Esophagus squamous epithelium (tissue), 5 donors: ENCODE data around the gene TSC22D1. TPM values are rescaled to one million over a fixed set of nuclear protein-coding genes. Genes with fewer than 3 reads are reported as not detected.

Experiments
- DNase-seq: peaks from one replicate; lab custom pipeline; 2025; lab: John Stamatoyannopoulos, UW
- H3K27ac ChIP-seq, 4 donors: fragments of 200-600 bp; sonication (generic); one replicate each; pipeline ENCODE4 v1.5.1; 2016 to 2019; ENCODE audit warnings: mild to moderate bottlenecking in 1 of 4
- H3K27me3 ChIP-seq, 4 donors: fragments of 200-600 bp; sonication (generic); 1 replicate in 3 of 4; 2 replicates in 1 of 4; pipeline versions ENCODE4 v1.5.1 to v1.6.0; 2017 to 2021; ENCODE audit warnings: antibody characterized with exemption in 1 of 4
- H3K36me3 ChIP-seq, 3 donors: fragments of 200-600 bp; sonication (generic); one replicate each; pipeline ENCODE4 v1.5.1; 2016 to 2019
- H3K4me1 ChIP-seq, 3 donors: fragments of 200-600 bp; sonication (generic); one replicate each; pipeline ENCODE4 v1.5.1; 2017 to 2019
- H3K4me3 ChIP-seq, 4 donors: fragments of 200-600 bp; sonication (generic); 1 replicate in 3 of 4; 2 replicates in 1 of 4; pipeline ENCODE4 v1.5.1; 2016 to 2019; ENCODE audit warnings: mild to moderate bottlenecking in 2 of 4, moderate library complexity in 1 of 4
- H3K9me3 ChIP-seq, 3 donors: fragments of 200-600 bp; sonication (generic); one replicate each; pipeline ENCODE4 v1.5.1; 2016 to 2019
- POLR2A ChIP-seq, 4 donors: fragments of 450-650 bp; IDR thresholded peaks; one replicate each; pipeline ENCODE4 v1.6.1; 2017; ENCODE audit warnings: antibody characterized with exemption in 4 of 4, mild to moderate bottlenecking in 4 of 4, moderate library complexity in 3 of 4
- WGBS, 2 donors: methylation state at CpG; one replicate each; pipeline ENCODE4 v1.1.5; 2018; 5-methylcytosine and 5-hydroxymethylcytosine counted together
- intact Hi-C: fragments of 100-400 bp; cut with DNase I; formaldehyde crosslinking; loops from one replicate; pipeline ENCODE4 v1.15.0; 2022
- total RNA-seq, 4 donors: library from RNA; depleted of rRNA; stranded (reverse); fragments of >200 nt; gene quantifications; one replicate each; pipeline ENCODE4 v1.1.0, GENCODE V29; 2016
- TF ChIP-seq, protein P1 (sequence below), 6 experiments: fragments of 450-650 bp in 4 of 6; fragments of 200-600 bp in 2 of 6; sonication (generic) in 2 of 6; IDR thresholded peaks; one replicate each; pipeline ENCODE4 v1.5.1; 2016 to 2019; ENCODE audit warnings: antibody characterized with exemption in 6 of 6, mild to moderate bottlenecking in 4 of 6, moderate library complexity in 4 of 6
- donor health status: DM: yes; HTN: yes; CAD: no.

TSC22D1 gene
- total RNA-seq, 4 donors from 2014 or later: 18.8 to 103 (median 35.1) TPM

- 40 to 61% methylated on average over 9 to 10 of the region's 11 CpGs for WGBS, 2 donors
- H3K27me3 ChIP-seq: peaks cover 0 to 6% (median 0%) of the 10 kb centered on the region in 4 donors
- H3K4me1 ChIP-seq: peaks cover 0 to 28% (median 7%) of the 10 kb centered on the region in 3 donors
- no peak for DNase-seq
- no peaks in the 10 kb centered on the region for H3K36me3 ChIP-seq
- TF ChIP-seq, protein P1, sequence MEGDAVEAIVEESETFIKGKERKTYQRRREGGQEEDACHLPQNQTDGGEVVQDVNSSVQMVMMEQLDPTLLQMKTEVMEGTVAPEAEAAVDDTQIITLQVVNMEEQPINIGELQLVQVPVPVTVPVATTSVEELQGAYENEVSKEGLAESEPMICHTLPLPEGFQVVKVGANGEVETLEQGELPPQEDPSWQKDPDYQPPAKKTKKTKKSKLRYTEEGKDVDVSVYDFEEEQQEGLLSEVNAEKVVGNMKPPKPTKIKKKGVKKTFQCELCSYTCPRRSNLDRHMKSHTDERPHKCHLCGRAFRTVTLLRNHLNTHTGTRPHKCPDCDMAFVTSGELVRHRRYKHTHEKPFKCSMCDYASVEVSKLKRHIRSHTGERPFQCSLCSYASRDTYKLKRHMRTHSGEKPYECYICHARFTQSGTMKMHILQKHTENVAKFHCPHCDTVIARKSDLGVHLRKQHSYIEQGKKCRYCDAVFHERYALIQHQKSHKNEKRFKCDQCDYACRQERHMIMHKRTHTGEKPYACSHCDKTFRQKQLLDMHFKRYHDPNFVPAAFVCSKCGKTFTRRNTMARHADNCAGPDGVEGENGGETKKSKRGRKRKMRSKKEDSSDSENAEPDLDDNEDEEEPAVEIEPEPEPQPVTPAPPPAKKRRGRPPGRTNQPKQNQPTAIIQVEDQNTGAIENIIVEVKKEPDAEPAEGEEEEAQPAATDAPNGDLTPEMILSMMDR (IDR thresholded peaks at IDR 0.05): no peak
- TF ChIP-seq POLR2A (IDR thresholded peaks at IDR 0.05): no peak
- no peak overlapping the region for H3K27ac ChIP-seq
- intact Hi-C loops: no loop called here
- no peaks in the 10 kb centered on the region for H3K9me3 ChIP-seq
- peak overlapping the region in 1 of 4 donors; percentile 12 for H3K4me3 ChIP-seq
Measured at GRCh38 chr13:44403461-44404056, 172.6 kb downstream of the TSC22D1 start.

- peak overlapping the region in 1 of 4 donors; percentile 12 for H3K4me3 ChIP-seq
- intact Hi-C loops: no loop called here
- H3K27ac ChIP-seq: no peak overlapping the region
Measured at GRCh38 chr13:44402899-44403445, 173.2 kb downstream of the TSC22D1 start.

DNA sequence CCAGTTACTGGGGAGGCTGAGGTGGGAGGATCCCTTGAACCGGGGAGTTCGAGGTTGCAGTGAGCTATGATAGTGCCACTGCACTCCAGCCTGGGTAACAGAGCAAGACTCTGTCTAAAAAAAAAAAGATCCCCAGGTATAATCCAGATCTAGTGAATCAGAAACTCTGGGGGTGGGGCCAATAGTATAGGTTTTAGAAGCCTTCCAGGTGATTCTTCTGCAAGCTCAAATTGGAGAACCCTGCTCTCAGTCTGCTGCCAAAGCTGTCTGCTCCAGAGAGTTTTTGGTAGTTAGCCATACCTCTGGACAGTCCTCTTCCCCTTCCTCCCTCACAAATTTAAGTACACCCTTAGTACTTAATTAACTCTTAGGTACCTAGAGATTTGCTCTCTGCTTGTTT is 174.6 kb downstream of the TSC22D1 start:
- 43 to 79% methylated on average over 2 of the region's 2 CpGs for WGBS, 2 donors
- H3K27me3 ChIP-seq: peaks cover 0 to 12% (median 0%) of the 10 kb centered on the region in 4 donors
- intact Hi-C loops: no loop called here
- H3K4me3 ChIP-seq: no peak overlapping the region
- H3K27ac ChIP-seq: no peak overlapping the region
- DNase-seq: no peak
- H3K9me3 ChIP-seq: no peaks in the 10 kb centered on the region
- TF ChIP-seq, protein P1 (IDR thresholded peaks at IDR 0.05): no peak
- no peak for TF ChIP-seq POLR2A (IDR thresholded peaks at IDR 0.05)
- peaks cover 0 to 32% (median 7%) of the 10 kb centered on the region in 3 donors for H3K4me1 ChIP-seq
- no peaks in the 10 kb centered on the region for H3K36me3 ChIP-seq

More at GRCh38 chr13:44402899-44403445, 173.2 kb downstream of the TSC22D1 start:
- 27 to 58% methylated on average over 10 to 13 of the region's 13 CpGs for WGBS, 2 donors
- no peaks in the 10 kb centered on the region for H3K36me3 ChIP-seq
- peaks cover 0 to 28% (median 7%) of the 10 kb centered on the region in 3 donors for H3K4me1 ChIP-seq
- no peak for DNase-seq
- H3K27me3 ChIP-seq: peaks cover 0 to 12% (median 0%) of the 10 kb centered on the region in 4 donors
- H3K9me3 ChIP-seq: no peaks in the 10 kb centered on the region
- TF ChIP-seq, protein P1 (IDR thresholded peaks at IDR 0.05): no peak
- TF ChIP-seq POLR2A (IDR thresholded peaks at IDR 0.05): no peak

DNA sequence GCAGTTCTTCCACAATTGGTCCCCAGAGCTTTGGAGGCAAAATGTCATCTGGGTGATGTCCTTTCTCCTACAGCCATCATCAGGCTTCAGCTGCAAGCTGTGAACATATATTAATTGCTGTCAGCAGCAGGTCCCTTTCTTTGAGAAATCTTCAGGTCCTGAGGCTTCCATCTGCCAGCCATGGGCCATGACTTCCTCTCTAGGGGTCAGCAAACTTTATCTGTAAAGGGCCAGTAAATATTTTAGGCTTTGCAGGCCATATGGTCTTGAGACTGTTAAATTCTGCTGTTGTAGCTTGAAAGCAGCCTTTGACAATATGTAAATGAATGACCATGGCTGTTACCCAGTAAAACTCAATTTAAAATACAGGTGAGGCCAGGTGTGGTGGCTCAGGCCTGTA is 175.4 kb downstream of the TSC22D1 start:
- Histone ChIP-seq H3K27ac (no peak overlapping the region), H3K4me1 (peaks cover 0 to 35% (median 7%) of the 10 kb centered on the region in 3 donors), H3K9me3 (no peaks in the 10 kb centered on the region), H3K36me3 (no peaks in the 10 kb centered on the region), H3K4me3 (no peak overlapping the region), H3K27me3 (peaks cover 0 to 12% (median 0%) of the 10 kb centered on the region in 4 donors)
- intact Hi-C loops: no loop called here
- TF ChIP-seq POLR2A (IDR thresholded peaks at IDR 0.05): no peak
- TF ChIP-seq, protein P1 (IDR thresholded peaks at IDR 0.05): no peak
- no peak for DNase-seq

GRCh38 chr13:44399074-44399473 is 177.1 kb downstream of the TSC22D1 start:
- no peak overlapping the region for H3K27ac ChIP-seq
- no peak for DNase-seq
- no peaks in the 10 kb centered on the region for H3K36me3 ChIP-seq
- peaks cover 0 to 31% (median 7%) of the 10 kb centered on the region in 3 donors for H3K4me1 ChIP-seq
- WGBS, 2 donors: 80 to 97% methylated on average over 3 of the region's 3 CpGs
- H3K9me3 ChIP-seq: no peaks in the 10 kb centered on the region
- no peak for TF ChIP-seq POLR2A (IDR thresholded peaks at IDR 0.05)
- TF ChIP-seq, protein P1 (IDR thresholded peaks at IDR 0.05): no peak
- H3K4me3 ChIP-seq: no peak overlapping the region
- H3K27me3 ChIP-seq: peaks cover 0 to 12% (median 0%) of the 10 kb centered on the region in 4 donors
- intact Hi-C loops: no loop called here
